Measurements from ENCODE around the gene LMTK2.

GRCh38 chr7:98116656-98117461 is 10.2 kb downstream of the LMTK2 start:
- TF ChIP-seq CTCF (IDR thresholded peaks at IDR 0.05; ENCODE audit: insufficient read depth, low read length, poor library complexity, severe bottlenecking) (no peak), EZH2phosphoT487 (conservative IDR thresholded peaks at IDR 0.05; ENCODE audit: low read length) (no peak)

All from SU-DHL-6 (cell line).